ENCODE measurements around the gene DNAJC1.
"Not testable (repeated sequence)": the region's sequence is repeated elsewhere in the genome, so short reads cannot be mapped to it uniquely, and the experiment has no call there.

DNAJC1 gene

GRCh38 chr10:22003177-22003963 is at the start of gene DNAJC1:
TSS of gene DNAJC1 (minus strand) at chr10:22003730. CDS start at chr10:22003434, 296 bp downstream.
- DNase-seq: peak; percentile 51

GRCh38 chr10:22053048-22053447 is 49.5 kb upstream of the DNAJC1 start:
- no peak for DNase-seq

- no peak for DNase-seq
These were observed 46.1 kb upstream of the DNAJC1 start for GRCh38 chr10:22049635-22050034.

- DNase-seq: no peak
These were observed 44.3 kb upstream of the DNAJC1 start for GRCh38 chr10:22047812-22048211.

- no peak for DNase-seq
These were observed 39.8 kb upstream of the DNAJC1 start for GRCh38 chr10:22043327-22043633.

- no peak for DNase-seq
These were observed 39.2 kb upstream of the DNAJC1 start for GRCh38 chr10:22042557-22043326.

- no peak for DNase-seq
These were observed 30.8 kb upstream of the DNAJC1 start for GRCh38 chr10:22034333-22034732.

- not testable (repeated sequence) for DNase-seq
These were observed 28.7 kb upstream of the DNAJC1 start for GRCh38 chr10:22032268-22032667.

GRCh38 chr10:22030421-22030820 is 26.9 kb upstream of the DNAJC1 start:
- no peak for DNase-seq

GRCh38 chr10:22029445-22030236 is 26.1 kb upstream of the DNAJC1 start:
- DNase-seq: no peak

GRCh38 chr10:22027364-22028238 is 24.1 kb upstream of the DNAJC1 start:
- no peak for DNase-seq

- no peak for DNase-seq
These were observed 22.8 kb upstream of the DNAJC1 start for GRCh38 chr10:22026287-22026686.

GRCh38 chr10:22023508-22023907 is 20.0 kb upstream of the DNAJC1 start:
- DNase-seq: no peak

GRCh38 chr10:22022257-22023032 is 18.9 kb upstream of the DNAJC1 start:
- no peak for DNase-seq

- not testable (repeated sequence) for DNase-seq
These were observed 17.6 kb upstream of the DNAJC1 start for GRCh38 chr10:22021144-22021543.

- DNase-seq: no peak
These were observed 13.9 kb upstream of the DNAJC1 start for GRCh38 chr10:22017283-22018020.

- DNase-seq: no peak
These were observed 12.6 kb upstream of the DNAJC1 start for GRCh38 chr10:22016046-22016705.

GRCh38 chr10:22010973-22011408 is 7.5 kb upstream of the DNAJC1 start:
- no peak for DNase-seq

- no peak for DNase-seq
These were observed 7.0 kb upstream of the DNAJC1 start for GRCh38 chr10:22010539-22010938.

- DNase-seq: no peak
These were observed 2.9 kb upstream of the DNAJC1 start for GRCh38 chr10:22006379-22006884.

All from NCI-H2081 treated with DMSO at 0.1 percent for 48 hours (cell line).